Vagina (tissue), 2 donors: ENCODE results near the gene MAST4. TPM values are rescaled to one million over a fixed set of nuclear protein-coding genes. Genes with fewer than 3 reads are reported as not detected.

ENCODE experiments used
- DNase-seq, 2 donors: peaks; one replicate each; pipeline ENCODE4 v3.0.0-alpha.2; 2017; ENCODE audit errors: extremely low spot score in 2 of 2
- H3K27ac ChIP-seq: fragments of 200-600 bp; sonication (generic); one replicate; pipeline ENCODE4 v1.5.1; 2019
- H3K27me3 ChIP-seq: fragments of 200-600 bp; sonication (generic); one replicate; pipeline ENCODE4 v1.5.1; 2019
- H3K36me3 ChIP-seq, 2 donors: fragments of 200-600 bp; sonication (generic); one replicate each; pipeline ENCODE4 v1.5.1; 2017 to 2019
- H3K4me1 ChIP-seq: fragments of 200-600 bp; sonication (generic); one replicate; pipeline ENCODE4 v1.5.1; 2019
- H3K4me3 ChIP-seq, 2 donors: fragments of 200-600 bp; sonication (generic); 1 replicate in 1 of 2; 2 replicates in 1 of 2; pipeline ENCODE4 v1.5.1; 2016 to 2019
- H3K9me3 ChIP-seq: fragments of 200-600 bp; sonication (generic); one replicate; pipeline ENCODE4 v1.5.1; 2019
- CTCF ChIP-seq, 3 experiments: fragments of 450-650 bp in 2 of 3; fragments of 200-600 bp in 1 of 3; sonication (generic) in 1 of 3; IDR thresholded peaks; one replicate each; pipeline ENCODE4 v1.5.1; 2017 to 2019; ENCODE audit warnings: antibody characterized with exemption in 3 of 3, mild to moderate bottlenecking in 2 of 3, moderate library complexity in 2 of 3
- POLR2A ChIP-seq, 2 donors: fragments of 450-650 bp; IDR thresholded peaks; one replicate each; pipeline ENCODE4 v1.6.1; 2017; ENCODE audit warnings: antibody characterized with exemption in 2 of 2, mild to moderate bottlenecking in 2 of 2, moderate library complexity in 2 of 2
- POLR2AphosphoS5 ChIP-seq, 2 donors: sonication (generic); formaldehyde crosslinking; IDR thresholded peaks; one replicate each; pipeline ENCODE4 v1.9.0; 2017; ENCODE audit warnings: antibody characterized with exemption in 2 of 2, mild to moderate bottlenecking in 2 of 2, low read depth in 1 of 2; ENCODE audit not compliant: insufficient read depth in 1 of 2
- intact Hi-C: fragments of 100-400 bp; cut with DNase I; formaldehyde crosslinking; loops from one replicate; pipeline ENCODE4 v1.15.1; 2023
- total RNA-seq: library from RNA; depleted of rRNA; stranded (reverse); fragments of >200 nt; gene quantifications from one replicate; pipeline ENCODE4 v1.2.3, GENCODE V29; 2016

The MAST4 gene
- total RNA-seq, 1 donor from 2014 or later: 85.9 TPM

- intact Hi-C loops: no loop called here
- H3K4me3 ChIP-seq: no peak overlapping the region
- DNase-seq: no peak
- H3K36me3 ChIP-seq: no peaks in the 10 kb centered on the region
- TF ChIP-seq POLR2A (IDR thresholded peaks at IDR 0.05) (no peak), CTCF (IDR thresholded peaks at IDR 0.05) (no peak), POLR2AphosphoS5 (IDR thresholded peaks at IDR 0.05; ENCODE audit: insufficient read depth in 1 of 2, low read depth in 1 of 2) (no peak)
- H3K27ac ChIP-seq: no peak overlapping the region
- no peaks in the 10 kb centered on the region for H3K27me3 ChIP-seq
- H3K4me1 ChIP-seq: no peaks in the 10 kb centered on the region
- H3K9me3 ChIP-seq: no peaks in the 10 kb centered on the region
These were observed 46.3 kb downstream of the MAST4 start for GRCh38 chr5:66642538-66642937.

GRCh38 chr5:66643387-66643786 lies 47.2 kb downstream of the MAST4 start:
- Histone ChIP-seq H3K4me3 (no peak overlapping the region), H3K27ac (no peak overlapping the region), H3K4me1 (no peaks in the 10 kb centered on the region), H3K36me3 (no peaks in the 10 kb centered on the region), H3K27me3 (no peaks in the 10 kb centered on the region), H3K9me3 (no peaks in the 10 kb centered on the region)
- intact Hi-C loops: no loop called here
- TF ChIP-seq POLR2AphosphoS5 (IDR thresholded peaks at IDR 0.05; ENCODE audit: insufficient read depth in 1 of 2, low read depth in 1 of 2) (no peak), CTCF (IDR thresholded peaks at IDR 0.05) (no peak), POLR2A (IDR thresholded peaks at IDR 0.05) (no peak)
- no peak for DNase-seq

GRCh38 chr5:66644111-66644510 lies 47.9 kb downstream of the MAST4 start:
- no peaks in the 10 kb centered on the region for H3K27me3 ChIP-seq
- no peak for DNase-seq
- TF ChIP-seq POLR2A (IDR thresholded peaks at IDR 0.05) (no peak), POLR2AphosphoS5 (IDR thresholded peaks at IDR 0.05; ENCODE audit: insufficient read depth in 1 of 2, low read depth in 1 of 2) (no peak), CTCF (IDR thresholded peaks at IDR 0.05) (no peak)
- no peak overlapping the region for H3K4me3 ChIP-seq
- no peaks in the 10 kb centered on the region for H3K9me3 ChIP-seq
- intact Hi-C loops: no loop called here
- H3K4me1 ChIP-seq: no peaks in the 10 kb centered on the region
- H3K27ac ChIP-seq: no peak overlapping the region
- H3K36me3 ChIP-seq: no peaks in the 10 kb centered on the region

GRCh38 chr5:66645039-66645438 lies 48.8 kb downstream of the MAST4 start:
- DNase-seq: no peak
- no peaks in the 10 kb centered on the region for H3K36me3 ChIP-seq
- TF ChIP-seq POLR2A (IDR thresholded peaks at IDR 0.05): no peak
- no peak for TF ChIP-seq CTCF (IDR thresholded peaks at IDR 0.05)
- no peak for TF ChIP-seq POLR2AphosphoS5 (IDR thresholded peaks at IDR 0.05; ENCODE audit: insufficient read depth in 1 of 2, low read depth in 1 of 2)
- no peaks in the 10 kb centered on the region for H3K4me1 ChIP-seq
- no peak overlapping the region for H3K4me3 ChIP-seq
- no peaks in the 10 kb centered on the region for H3K27me3 ChIP-seq
- intact Hi-C loops: no loop called here
- H3K9me3 ChIP-seq: no peaks in the 10 kb centered on the region
- H3K27ac ChIP-seq: no peak overlapping the region

GRCh38 chr5:66646570-66646969 lies 50.4 kb downstream of the MAST4 start:
- Histone ChIP-seq H3K27me3 (no peaks in the 10 kb centered on the region), H3K36me3 (no peaks in the 10 kb centered on the region), H3K4me3 (no peak overlapping the region), H3K9me3 (no peaks in the 10 kb centered on the region), H3K4me1 (no peaks in the 10 kb centered on the region), H3K27ac (no peak overlapping the region)
- intact Hi-C loops: no loop called here
- no peak for TF ChIP-seq POLR2AphosphoS5 (IDR thresholded peaks at IDR 0.05; ENCODE audit: insufficient read depth in 1 of 2, low read depth in 1 of 2)
- no peak for TF ChIP-seq POLR2A (IDR thresholded peaks at IDR 0.05)
- TF ChIP-seq CTCF (IDR thresholded peaks at IDR 0.05): no peak
- DNase-seq: no peak
